ENCODE results near the gene MCF2L2.
A peak's percentile ranks its signal among the peaks of the same experiment; 100 is the strongest.

MCF2L2 gene

DNA sequence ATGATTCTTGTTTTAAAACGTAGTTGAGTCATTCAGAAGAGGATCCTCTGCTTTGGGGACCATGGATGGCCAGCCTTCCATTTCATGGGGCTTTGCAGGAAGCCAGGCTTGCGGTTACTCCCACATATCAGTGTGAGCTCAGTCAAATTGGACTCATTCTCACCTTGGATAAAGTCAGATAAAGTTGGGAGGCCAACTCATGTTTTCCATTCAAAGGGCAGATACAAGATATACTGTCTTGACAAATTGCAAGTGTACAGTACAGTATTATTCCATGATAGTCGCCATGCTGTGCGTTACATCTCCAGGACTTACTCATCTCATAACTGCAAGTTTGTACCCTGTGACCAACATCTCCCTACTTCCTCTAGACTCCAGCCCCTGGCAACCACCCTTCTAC lies 200.8 kb downstream of the MCF2L2 start:
- DNase-seq = peak; percentile 41

- DNase-seq = no peak
These were observed 202.0 kb downstream of the MCF2L2 start for GRCh38 chr3:183226333-183226890.

- DNase-seq = peak; percentile 54
These were observed 204.0 kb downstream of the MCF2L2 start for GRCh38 chr3:183224180-183224970.

- no peak for DNase-seq
These were observed 205.7 kb downstream of the MCF2L2 start for GRCh38 chr3:183222631-183223235.

DNA sequence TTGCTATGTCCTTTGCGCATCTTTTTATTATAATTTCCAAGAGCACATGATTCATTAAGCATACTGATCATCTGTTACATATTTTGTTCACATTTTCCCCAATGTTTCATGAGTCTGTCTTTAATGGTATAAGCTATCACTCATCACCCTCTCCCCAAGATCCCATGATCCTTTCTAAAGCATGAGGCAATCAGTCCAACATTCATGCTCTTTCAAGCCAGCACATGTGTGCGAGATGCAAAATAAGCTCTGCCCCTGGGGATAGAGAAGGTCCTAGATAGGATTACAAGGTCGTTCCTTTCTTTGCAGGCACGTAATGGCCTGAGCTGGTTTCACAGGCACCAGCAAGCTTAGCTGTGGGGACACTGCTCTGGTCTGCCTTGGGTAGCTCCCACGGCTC lies 207.6 kb downstream of the MCF2L2 start:
- no peak for DNase-seq

- DNase-seq = no peak
These were observed 209.6 kb downstream of the MCF2L2 start for GRCh38 chr3:183218826-183219225.

DNA sequence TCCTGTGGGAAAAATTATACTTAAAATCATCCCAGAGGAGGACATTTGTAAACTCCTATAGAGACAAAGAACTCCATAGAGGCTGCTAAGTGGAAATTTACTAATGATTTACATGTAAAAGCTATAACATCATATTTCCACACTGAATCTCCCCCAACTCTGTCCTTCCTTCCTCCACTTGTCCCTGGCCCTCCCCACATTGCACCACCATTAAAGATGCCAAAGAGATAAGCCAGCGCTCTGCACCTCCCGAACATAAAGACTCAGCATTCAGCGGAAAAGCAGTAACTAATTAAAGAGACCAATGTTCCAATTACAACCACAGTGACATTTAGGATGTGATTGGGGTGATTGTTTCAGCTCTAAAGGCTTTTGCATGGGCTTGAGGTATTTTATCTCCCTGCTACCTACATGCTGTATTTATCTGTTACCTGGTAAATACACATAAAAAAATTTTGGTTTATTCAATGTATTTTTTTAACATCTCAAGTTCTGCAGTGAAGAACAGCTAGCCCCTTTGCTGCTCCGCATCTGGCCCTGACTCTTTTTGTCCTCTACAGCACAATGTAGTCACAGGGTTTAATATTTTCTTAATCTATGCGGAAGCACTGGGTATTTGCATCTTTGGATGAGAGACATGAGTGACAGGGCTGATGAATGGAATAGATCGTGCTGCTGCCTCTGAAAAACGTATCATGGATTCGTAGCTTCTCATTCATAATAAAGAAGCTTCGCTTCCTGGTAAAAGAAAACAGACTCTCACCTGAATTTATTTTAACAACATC lies 210.7 kb downstream of the MCF2L2 start:
- DNase-seq = no peak

- no peak for DNase-seq
These were observed 212.7 kb downstream of the MCF2L2 start for GRCh38 chr3:183215591-183216202.

GRCh38 chr3:183214277-183214612 lies 214.2 kb downstream of the MCF2L2 start:
- no peak for DNase-seq

GRCh38 chr3:183213415-183214276 lies 214.8 kb downstream of the MCF2L2 start:
- no peak for DNase-seq

DNA sequence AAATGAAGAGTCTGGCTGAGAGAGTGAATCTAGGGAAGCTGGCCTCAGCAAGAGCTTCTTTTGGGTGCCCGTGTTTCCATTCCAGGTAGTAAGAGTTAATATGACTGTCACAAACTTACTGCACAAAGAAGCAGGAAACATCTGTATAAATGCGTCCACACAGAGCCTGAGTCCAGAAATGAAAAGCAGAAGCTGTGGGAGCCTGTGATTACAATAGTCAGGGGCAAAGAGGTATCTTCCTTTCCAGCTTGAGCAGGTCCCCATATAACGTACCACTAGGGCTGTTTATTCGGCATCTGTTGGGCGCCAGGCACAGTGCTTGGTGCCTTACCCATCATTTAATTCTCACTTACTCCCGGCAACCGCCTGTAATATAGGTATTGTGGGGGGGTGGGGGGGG lies 215.9 kb downstream of the MCF2L2 start:
- no peak for DNase-seq

GRCh38 chr3:183212096-183212495 lies 216.3 kb downstream of the MCF2L2 start:
- DNase-seq = no peak

- no peak for DNase-seq
These were observed 217.1 kb downstream of the MCF2L2 start for GRCh38 chr3:183211352-183211751.

DNA sequence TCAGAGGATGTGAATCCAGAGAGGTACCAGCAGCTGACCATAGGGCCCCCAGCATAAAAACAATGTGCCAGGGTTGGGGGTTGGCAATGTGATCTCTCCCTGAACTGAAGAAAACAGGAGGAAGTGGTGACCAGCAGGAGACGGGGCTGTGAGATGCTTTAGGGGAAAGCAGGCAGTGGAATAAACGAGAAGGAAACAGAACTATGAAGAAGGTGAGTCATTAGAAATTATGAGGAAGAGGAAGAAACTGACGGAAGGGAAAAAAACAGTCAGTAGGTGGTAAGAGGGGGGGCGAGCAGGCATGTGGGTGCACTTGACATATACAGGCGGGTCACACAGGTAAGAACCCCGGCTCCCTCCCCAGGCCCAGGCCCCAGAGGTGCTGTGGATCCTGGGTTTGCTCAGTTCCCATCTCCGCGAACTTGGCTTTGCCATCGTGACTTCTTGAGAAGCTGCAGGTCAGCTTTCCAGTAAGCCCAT lies 217.5 kb downstream of the MCF2L2 start:
- DNase-seq = peak; percentile 50

- DNase-seq = no peak
These were observed 218.1 kb downstream of the MCF2L2 start for GRCh38 chr3:183210341-183210740.

DNA sequence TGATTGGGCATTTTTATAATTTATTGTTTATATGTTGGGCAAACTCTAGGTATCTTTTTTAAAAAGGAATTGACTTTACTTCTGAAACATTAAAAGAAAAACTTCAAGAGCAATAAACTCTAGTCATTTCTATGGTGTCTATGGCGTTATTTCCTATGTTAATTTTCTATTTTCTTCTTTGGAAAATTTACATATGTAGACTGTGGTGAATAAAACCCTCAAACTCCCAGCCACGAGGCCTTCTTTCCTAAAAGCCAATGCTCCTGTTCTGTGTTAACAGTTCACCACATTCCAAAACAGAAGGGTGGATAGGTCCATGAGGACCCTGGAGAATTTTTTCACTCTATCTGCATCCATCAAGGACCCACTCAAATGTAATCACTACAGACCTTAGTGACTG lies 219.6 kb downstream of the MCF2L2 start:
- no peak for DNase-seq

DNA sequence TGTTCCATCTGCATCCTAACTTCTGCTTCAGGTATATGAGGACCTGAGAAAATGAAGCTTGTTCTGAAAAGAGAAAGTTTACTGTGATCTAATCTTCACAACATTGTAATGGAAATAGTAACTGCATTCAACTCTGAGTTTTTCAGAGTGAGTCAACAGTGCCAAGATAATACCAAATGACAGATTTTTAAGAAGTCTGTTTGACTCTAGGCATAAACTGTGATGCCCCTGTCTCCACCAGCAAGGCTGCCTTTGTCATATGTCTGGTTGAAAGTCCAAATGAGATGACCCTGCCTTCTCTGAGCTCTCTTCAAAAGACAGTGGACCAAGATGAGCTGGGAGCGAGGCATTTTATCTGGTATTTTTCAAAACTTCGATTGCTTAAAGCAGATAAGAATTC lies 220.2 kb downstream of the MCF2L2 start:
- no peak for DNase-seq

DNA sequence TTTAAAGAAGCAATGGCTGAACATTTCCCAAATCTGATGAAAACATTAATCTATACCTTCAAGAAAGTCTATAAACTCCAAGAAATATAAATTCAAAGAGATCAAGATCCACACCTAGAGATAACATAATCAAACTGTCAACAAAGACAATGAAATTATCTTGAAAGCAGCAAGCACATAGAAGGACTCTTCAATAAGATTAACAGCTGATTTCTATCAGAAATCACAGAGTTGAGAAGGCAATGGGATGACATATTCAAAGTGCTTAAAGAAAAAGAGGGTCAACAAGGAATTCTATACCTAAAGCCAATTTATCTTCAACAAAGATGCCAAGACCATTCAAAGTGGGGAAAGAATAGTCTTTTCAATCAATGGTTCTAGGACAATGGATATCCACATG lies 224.7 kb downstream of the MCF2L2 start:
- DNase-seq = no peak

DNA sequence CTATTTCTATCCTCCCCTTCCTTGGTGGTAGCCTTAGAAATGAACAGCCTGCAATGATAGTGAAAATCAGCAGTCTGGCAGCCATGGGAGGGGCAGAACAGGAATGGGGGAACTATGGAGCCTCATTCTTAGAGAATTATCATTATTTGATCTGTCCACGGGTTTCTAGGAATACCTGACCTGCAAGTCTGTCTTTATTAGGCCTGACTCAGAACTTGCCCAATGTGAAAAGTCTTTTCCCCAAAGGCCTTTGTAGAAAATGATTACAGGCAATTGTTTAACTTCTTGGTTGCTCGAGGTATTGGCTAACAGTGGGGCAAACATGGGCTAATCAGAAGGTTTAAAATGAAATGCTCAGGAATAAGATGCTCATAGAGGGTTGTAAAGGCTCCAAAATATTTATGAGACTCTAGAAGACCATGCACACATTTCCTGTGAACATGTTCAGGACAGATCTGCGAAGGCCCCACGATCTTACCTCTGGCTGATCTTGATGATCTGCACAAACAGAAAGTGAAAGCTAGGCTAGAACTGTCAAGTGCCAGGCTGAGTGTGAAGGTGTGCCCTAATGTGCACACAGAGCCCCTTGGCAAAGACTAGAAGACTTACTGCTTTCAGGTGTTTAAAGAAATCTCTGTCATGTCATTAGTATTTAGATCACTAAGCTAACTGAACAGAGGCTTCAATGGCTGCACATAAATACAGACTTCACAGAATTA lies 226.3 kb downstream of the MCF2L2 start:
- DNase-seq = no peak

- DNase-seq = no peak
These were observed 229.5 kb downstream of the MCF2L2 start for GRCh38 chr3:183198939-183199338.

- DNase-seq = no peak
These were observed 230.7 kb downstream of the MCF2L2 start for GRCh38 chr3:183197734-183198133.

All from stimulated activated CD8-positive, alpha-beta memory T cell treated with anti-CD3 and anti-CD28 coated beads, Interleukin-4, amount 100 ng/mL, for 48 hours (primary cell).